Motor neuron (in vitro differentiated cells): ENCODE results near the gene HSPA6. TPM values are rescaled to one million over a fixed set of nuclear protein-coding genes. Genes with fewer than 3 reads are reported as not detected.
"Not testable (repeated sequence)": the region's sequence is repeated elsewhere in the genome, so short reads cannot be mapped to it uniquely, and the experiment has no call there.

Experiments used
- ATAC-seq, 8 experiments: fragments of 200-7000 bp; cut with Tn5 transposase; replicated peaks in 6 of 8; 2 replicates each; pipeline ENCODE4 v1.8.0; 2021; ENCODE audit warnings: mild to moderate bottlenecking in 8 of 8, moderate library complexity in 8 of 8
- H3K27ac ChIP-seq, 2 donors: fragments of 250-450 bp; sonication (Bioruptor Pico); 2 replicates each; pipeline ENCODE4 v1.9.0; 2021; ENCODE audit warnings: antibody characterized with exemption in 2 of 2, mild to moderate bottlenecking in 2 of 2, moderate library complexity in 1 of 2
- H3K4me1 ChIP-seq, 2 donors: fragments of 250-450 bp; sonication (Bioruptor Pico); replicated peaks in 1 of 2; 2 replicates each; pipeline ENCODE4 v1.6.1; 2021; ENCODE audit warnings: antibody characterized with exemption in 2 of 2, mild to moderate bottlenecking in 2 of 2, moderate library complexity in 1 of 2
- H3K4me3 ChIP-seq, 5 donors: fragments of 250-450 bp; sonication (Bioruptor Pico); 2 replicates each; pipeline ENCODE4 v1.9.0; 2021; ENCODE audit warnings: antibody characterized with exemption in 5 of 5, mild to moderate bottlenecking in 5 of 5, moderate library complexity in 4 of 5
- WGBS, 10 experiments: fragments of 450-650 bp; shearing (Covaris generic); methylation state at CpG; one replicate each; pipeline ENCODE4 v1.0.0; 2022; 5-methylcytosine and 5-hydroxymethylcytosine counted together
- in situ Hi-C, 9 experiments: fragments of 400-800 bp; cut with MboI; loops; one replicate each; pipeline ENCODE4 v1.15.0; 2021; ENCODE audit warnings: low sequenced_read_pairs in 9 of 9, low pct_unique_long_range_greater_than_20kb in 2 of 9; ENCODE audit not compliant: unreplicated experiment in 9 of 9
- total RNA-seq, 8 experiments: library from RNA; unstranded; fragments of 300-600 nt; gene quantifications; 2 replicates each; pipeline versions ENCODE4 v1.2.3 to v1.2.4, GENCODE V29; 2022

HSPA6 gene
- total RNA-seq, 8 experiments from 2014 or later, result 0.58 to 250 (median 1.2) TPM

DNA sequence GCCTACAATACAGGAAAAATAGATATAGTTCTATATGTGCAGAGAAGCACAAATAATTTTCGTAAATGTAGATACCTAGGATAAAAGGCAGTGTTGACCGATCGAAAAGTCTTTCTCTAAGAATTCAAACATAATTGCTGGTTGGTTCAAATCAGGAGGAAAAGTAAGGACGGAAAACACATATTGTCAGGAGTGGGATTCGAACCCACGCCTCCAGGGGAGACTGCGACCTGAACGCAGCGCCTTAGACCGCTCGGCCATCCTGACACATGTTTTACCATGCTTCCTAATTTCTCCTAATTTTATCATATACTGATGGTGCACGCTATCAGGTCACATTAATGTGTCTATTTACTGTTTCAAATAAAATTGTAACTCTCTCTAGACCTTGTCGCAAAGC lies 5.8 kb downstream of the HSPA6 start:
- in situ Hi-C loops, H3K27ac ChIP-seq, H3K4me1 ChIP-seq: not testable (repeated sequence)
- peak; percentile 50 to 67 (median 60) for ATAC-seq
- peak overlapping the region; percentile 55 to 78 (median 60) for H3K4me3 ChIP-seq
- 0 to 3% (median 0%) methylated on average over 1 to 12 of the region's 13 CpGs; no CpG with 5 or more reads in 1 of the 10 experiments for WGBS, 10 experiments

DNA sequence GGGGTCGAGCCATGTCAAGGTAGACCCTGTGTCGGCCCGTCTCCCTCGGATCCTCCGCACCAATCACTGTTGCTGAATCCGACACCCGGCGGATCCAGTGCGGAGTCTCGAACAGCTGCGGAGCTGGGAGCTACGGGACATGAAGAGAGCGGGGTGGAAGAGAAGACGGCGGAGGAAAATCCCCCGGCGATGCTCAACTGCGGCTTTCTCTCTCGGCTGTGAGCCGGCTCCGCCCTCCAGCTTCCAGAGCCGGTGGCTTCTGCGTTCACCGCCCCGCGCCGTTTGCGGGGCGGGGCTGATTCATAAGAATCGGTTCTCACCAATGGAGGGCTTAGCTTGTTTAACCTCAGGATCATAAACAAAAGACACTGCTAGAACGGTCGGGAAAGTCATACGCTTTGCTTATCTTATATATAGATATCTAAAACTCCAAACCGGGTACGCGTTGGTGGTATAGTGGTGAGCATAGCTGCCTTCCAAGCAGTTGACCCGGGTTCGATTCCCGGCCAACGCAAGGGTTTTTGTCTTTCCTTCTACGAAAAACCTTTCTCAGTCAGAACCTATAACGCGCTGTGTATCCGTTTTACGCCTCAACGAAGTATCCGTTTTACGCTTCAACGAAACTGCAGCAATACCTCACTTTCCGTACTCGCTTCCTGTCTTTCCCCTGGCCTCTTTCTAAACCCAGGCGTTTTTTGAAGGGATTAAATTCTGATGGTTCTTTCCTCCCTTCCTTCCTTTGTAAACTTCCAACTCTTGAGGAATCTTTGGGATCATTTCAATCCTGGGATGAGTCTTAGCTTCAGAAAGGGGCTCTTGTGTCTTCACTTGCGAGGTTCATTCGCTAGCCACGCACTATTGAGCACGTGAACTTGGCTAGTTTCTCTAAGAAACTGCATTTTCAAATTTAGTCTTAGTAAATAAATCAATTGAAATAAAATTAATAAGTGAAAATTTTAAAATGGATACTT lies 6.6 kb downstream of the HSPA6 start:
- peak overlapping the region; percentile 67 to 72 for H3K27ac ChIP-seq
- H3K4me1 ChIP-seq, in situ Hi-C loops: not testable (repeated sequence)
- WGBS, 10 experiments, result 0 to 4% (median 2%) methylated on average over 6 to 37 of the region's 56 CpGs; no CpG with 5 or more reads in 1 of the 10 experiments
- peak; percentile 79 to 85 (median 80) for ATAC-seq
- peak overlapping the region; percentile 55 to 78 (median 60) for H3K4me3 ChIP-seq

DNA sequence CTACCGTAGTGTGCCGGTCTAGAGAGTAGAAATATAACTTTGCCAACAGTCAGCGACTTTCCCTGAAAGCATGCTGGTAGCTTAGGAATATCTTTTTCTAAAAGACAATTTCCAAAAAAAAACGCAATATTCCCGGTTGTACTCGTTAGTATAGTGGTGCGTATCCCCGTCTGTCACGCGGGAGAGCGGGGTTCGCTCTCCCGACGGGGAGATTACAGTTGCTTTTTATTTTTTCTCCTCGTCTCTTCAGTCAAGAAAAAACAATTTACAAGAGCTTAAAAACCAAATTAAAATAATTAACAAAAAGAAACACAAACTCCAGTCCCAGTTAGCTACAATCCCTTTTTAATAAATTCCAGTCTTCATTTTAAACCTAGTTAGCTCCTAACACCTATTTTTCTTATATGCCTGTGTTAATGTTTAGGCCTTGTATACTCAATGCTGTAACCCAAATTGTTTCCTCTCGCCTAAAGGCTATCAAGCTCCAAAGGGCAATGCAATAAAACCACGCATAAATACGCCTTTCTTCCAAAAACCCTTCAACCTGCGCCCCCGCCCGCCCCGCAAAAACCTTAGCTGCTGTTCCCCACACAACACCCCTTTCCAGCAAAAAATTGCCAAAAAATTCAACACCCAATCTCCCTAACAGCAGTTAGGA lies 7.8 kb downstream of the HSPA6 start:
- ATAC-seq, result no peak
- in situ Hi-C loops, result no loop called here
- WGBS, 10 experiments, result 8 to 81% (median 32%) methylated on average over 2 to 22 of the region's 22 CpGs
- H3K27ac ChIP-seq, result no peak overlapping the region
- peaks cover 0 to 2% of the 10 kb centered on the region in 2 donors for H3K4me1 ChIP-seq
- H3K4me3 ChIP-seq, result peak overlapping the region; percentile 55 to 78 (median 60)

DNA sequence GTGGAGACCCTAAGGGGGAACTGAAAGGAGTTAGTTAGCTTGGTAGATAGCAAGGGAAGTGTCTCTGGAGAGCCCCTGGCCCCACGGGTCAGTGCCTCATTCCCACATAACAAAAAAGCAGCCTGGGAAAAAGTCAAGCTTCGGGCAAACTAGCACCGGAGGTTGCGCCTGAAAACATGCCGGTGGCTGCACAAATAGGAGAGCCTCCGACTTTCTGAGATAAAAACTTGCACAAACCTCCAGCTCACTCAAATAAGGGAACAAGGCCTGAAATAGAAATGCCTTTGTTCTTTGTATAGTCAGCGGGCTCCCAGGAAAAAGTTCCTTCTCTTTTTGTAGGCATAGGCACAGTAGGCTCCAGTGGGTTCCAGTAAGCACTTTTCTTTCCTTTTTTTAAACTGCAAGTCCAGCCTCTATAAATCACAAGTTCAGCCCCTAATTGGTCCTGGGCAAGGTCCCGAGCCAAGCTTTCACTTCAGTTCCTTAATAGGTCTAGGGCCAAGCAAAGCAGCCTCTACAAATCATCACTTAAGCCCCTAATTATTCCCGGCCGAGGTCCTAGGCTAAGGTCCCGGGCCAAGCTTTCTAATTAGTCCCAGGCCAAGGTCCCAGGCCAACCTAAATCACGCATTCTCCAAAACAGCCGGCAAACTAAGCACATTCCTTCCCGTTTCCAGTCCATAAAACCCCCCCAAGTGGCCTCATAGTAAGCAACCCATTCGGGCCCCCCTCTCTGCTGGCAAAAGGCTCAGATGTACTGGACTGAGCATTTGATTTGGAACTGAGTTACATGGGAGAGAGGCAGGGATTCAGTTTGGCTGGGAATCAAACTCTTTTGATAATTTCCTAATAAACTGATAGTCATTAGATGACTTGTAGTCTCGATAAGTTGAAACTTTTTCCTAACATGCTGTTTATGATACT lies 8.6 kb downstream of the HSPA6 start:
- H3K4me1 ChIP-seq, H3K27ac ChIP-seq, ATAC-seq, in situ Hi-C loops: not testable (repeated sequence)
- H3K4me3 ChIP-seq, result peak overlapping the region; percentile 1 to 78 (median 59)
- WGBS, 10 experiments, result 4 to 45% (median 13%) methylated on average over 1 to 9 of the region's 16 CpGs; no CpG with 5 or more reads in 1 of the 10 experiments

DNA sequence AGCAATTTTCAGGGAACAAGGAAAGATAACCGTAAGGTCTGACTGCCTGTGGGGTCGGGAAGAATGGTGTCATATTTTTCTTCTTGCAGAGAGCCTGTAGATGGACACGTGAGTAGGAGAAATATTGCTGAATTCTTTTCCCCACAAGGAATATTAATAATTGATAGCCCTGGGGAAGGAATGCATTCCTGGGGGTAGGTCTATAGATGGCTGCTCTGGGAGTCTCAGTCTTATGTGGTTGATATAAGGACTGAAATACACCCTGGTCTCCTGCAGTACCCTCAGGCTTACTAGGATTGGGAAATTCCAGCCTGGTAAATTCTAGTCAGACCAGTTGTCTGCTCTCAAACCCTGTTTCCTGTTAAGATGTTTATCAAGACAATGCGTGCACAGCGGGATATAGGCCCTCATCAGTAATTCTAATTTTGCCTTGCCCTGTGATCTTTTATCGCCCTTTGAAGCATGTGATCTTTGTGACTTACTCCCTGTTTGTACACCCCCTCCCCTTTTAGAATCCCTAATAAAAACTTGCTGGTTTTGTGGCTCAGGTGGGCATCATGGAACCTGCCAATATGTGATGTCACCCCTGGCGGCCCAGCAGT lies 12.8 kb downstream of the HSPA6 start:
- ATAC-seq, in situ Hi-C loops: not testable (repeated sequence)

DNA sequence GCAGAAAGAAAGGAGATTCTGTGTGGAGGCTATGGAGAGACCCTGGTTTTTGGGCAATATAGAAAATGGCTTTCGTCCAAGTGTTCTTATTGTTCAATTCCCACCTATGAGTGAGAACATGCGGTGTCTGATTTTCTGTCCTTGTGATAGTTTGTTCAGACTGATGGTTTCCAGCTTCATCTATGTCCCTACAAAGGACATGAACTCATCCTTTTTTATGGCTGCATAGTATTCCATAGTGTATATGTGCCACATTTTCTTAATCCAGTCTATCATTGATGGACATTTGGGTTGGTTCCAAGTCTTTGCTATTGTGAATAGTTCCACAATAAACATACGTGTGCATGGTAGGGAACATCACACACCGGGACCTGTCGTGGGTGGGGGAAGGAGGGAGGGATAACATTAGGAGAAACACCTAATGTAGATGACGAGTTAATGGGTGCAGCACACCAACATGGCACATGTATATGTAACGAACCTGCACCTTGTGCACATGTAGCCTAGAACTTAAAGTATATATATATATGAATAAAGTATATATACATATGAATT lies 14.7 kb downstream of the HSPA6 start:
- in situ Hi-C loops, H3K4me3 ChIP-seq, H3K27ac ChIP-seq, H3K4me1 ChIP-seq, ATAC-seq: not testable (repeated sequence)
- WGBS, 10 experiments, result 58 to 100% (median 88%) methylated on average over 1 to 6 of the region's 7 CpGs; no CpG with 5 or more reads in 2 of the 10 experiments

More for the DNA sequence above, 12.8 kb downstream of the HSPA6 start:
- 46 to 90% (median 80%) methylated on average over 1 to 7 of the region's 7 CpGs; no CpG with 5 or more reads in 3 of the 10 experiments for WGBS, 10 experiments
- not testable (repeated sequence) for H3K4me3 ChIP-seq, H3K4me1 ChIP-seq, H3K27ac ChIP-seq

DNA sequence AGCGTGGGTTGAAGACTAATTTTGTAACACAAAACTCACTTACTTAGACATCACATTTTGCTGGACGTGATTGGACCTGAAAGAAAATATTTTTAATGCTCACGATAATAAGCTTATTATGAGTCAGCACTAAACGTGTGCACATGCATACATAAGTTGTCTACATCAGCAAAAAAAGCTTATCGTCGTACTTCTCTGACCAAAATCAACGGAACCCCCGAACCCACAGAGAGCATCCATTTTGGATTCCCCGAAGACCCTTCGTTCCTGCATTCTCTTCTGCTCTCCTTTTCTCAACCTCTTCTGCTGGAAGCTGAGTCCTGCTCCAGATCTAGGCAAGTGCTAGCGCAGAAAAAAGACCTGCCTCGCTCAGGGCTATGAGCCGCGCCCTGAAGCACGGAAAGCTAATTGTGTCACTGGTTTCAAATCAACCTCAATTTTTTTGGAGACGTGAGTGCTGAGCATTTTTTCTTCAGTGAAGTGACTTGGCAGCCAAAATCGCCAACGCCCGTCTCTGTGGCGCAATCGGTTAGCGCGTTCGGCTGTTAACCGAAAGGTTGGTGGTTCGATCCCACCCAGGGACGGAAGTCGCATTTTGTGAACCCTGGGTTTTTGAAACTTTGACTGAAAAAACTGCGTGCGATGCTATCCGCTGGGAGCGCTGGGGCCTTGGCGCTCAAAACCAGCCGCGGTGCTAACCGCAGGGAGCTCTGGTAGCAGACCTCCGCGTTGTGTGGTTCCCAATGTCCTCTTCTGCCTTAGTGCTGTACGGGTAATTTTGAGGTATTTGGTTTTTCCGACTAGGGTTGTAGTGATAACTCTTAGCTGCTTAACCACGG lies 15.6 kb downstream of the HSPA6 start:
- H3K27ac ChIP-seq, in situ Hi-C loops: not testable (repeated sequence)

DNA sequence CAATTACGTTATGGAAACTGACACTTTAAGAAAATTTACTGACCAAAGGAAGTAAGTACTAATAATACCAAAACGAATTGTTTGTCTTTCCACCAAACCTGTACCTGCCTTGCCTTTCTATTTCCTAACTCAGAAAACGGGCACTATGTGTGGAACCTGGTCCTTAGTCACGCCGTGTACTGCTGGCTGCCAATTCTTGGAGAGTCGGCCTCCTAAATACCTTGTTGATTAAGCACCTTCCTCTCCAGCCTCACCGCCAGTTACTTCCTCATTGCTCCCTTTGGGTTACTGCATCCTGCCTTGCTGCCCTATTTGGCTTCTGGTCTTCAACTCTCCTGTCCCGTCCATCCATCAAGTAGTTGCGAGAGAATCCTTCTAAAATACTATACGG lies 16.2 kb downstream of the HSPA6 start:
- H3K27ac ChIP-seq, in situ Hi-C loops, H3K4me1 ChIP-seq: not testable (repeated sequence)
- WGBS, 10 experiments, result 47 to 100% (median 68%) methylated on average over 2 to 10 of the region's 10 CpGs; no CpG with 5 or more reads in 2 of the 10 experiments
- peak in 2 of 8 experiments; percentile 4 to 12 for ATAC-seq
- peak overlapping the region in 1 of 5 donors; percentile 45 for H3K4me3 ChIP-seq

More for the DNA sequence above, 15.6 kb downstream of the HSPA6 start:
- ATAC-seq, result peak; percentile 84 to 95 (median 91)
- WGBS, 10 experiments, result 0 to 11% (median 3%) methylated on average over 1 to 33 of the region's 41 CpGs; no CpG with 5 or more reads in 1 of the 10 experiments
- not testable (repeated sequence) for H3K4me1 ChIP-seq
- H3K4me3 ChIP-seq, result peak overlapping the region; percentile 23 to 50 (median 41)

DNA sequence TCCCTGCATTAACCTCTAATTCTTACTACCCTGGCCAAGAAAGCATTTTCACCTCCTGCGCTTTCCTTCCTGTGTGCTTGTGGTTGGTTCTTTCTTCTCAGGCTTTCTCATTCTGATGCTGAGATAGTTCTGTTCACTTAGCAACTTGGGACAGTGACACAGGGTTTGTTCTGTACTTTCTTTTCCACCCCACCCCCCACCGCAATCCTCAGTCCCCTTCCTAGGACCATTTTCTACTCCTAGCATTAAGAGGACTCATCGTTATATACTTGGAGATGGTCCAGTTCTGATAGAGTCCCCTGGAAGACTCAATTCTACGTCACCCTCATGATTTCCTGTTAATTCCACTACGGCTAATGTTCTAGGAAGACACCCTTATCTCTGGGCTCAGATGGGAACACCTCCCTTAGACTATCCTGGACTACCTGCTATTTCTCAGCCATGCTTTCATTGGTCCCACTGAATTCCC lies 17.8 kb downstream of the HSPA6 start:
- H3K4me3 ChIP-seq, H3K4me1 ChIP-seq, ATAC-seq, in situ Hi-C loops, H3K27ac ChIP-seq: not testable (repeated sequence)
- 33 to 100% (median 97%) methylated on average over 1 to 3 of the region's 5 CpGs; no CpG with 5 or more reads in 4 of the 10 experiments for WGBS, 10 experiments

DNA sequence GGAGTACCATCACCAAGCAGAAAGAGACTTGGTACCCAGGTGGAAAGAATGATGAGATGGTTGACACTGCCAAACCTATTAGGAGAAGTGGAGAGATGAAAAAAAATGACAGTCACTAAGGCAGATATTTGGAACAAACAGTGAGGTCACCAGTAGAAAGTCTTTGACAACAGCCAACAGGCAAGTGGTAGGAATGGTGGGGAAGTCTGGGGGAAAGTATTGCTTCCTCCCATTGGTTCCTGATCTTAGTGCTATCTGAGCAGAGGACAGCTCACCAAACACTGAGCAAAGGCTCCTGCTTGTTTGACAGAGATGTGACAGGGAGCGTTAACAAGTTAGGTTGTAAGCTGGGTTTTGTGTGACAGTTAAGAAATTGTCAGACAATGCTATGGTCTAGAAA lies 18.8 kb downstream of the HSPA6 start:
- 57 to 100% (median 100%) methylated on average over 1 of the region's 1 CpG; no CpG with 5 or more reads in 5 of the 10 experiments for WGBS, 10 experiments
- ATAC-seq, H3K4me3 ChIP-seq, in situ Hi-C loops, H3K27ac ChIP-seq, H3K4me1 ChIP-seq: not testable (repeated sequence)
